GM18520 (cell line): ENCODE results near the gene OXER1.

Source experiments
- ATAC-seq: cut with Tn5 transposase; IDR thresholded peaks from one replicate; pipeline ENCODE4 v1.9.1; 2021; ENCODE audit not compliant: unreplicated experiment

Gene OXER1

DNA sequence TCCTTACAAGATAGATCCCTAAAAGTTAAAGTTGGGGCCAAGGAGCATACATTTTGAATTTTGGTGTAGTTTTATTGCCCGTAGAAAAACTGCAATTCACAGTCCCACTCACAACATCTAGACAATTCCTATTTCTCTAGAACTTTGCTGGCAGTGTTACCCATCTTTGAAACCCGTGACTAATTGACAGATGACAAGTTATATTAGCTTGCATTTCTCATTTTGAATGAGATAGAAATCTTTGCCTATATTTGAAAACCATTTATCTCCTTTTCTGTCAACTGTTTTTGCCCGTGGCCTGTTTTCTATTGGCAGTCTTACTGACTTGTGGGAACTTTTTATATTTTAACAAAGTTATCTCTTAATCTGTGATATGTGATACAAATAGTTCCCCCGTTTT, 50.0 kb downstream of the OXER1 start:
- ATAC-seq = no peak

DNA sequence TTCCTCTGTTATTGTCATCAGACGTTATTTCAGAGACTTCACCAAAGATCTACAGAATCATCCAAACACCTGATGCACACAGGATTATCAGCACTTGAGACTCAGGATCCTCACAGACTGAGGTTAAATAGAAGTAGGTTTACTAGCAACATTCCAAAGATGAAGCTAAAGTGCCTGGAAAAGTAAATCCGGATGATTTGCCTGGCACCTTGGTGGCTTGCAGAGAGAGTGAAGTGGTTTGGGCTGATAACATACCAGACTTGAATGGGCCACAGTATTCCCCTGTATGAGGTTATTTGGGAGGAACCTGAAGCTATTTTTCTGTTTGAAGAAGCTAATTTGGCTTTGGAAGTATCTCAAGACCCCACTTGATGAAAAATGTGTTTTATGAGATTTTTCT, 51.0 kb downstream of the OXER1 start:
- no peak for ATAC-seq
